GM21576 (cell line): Measurements from ENCODE around the gene PTPRN2.

Experiments
- ATAC-seq: cut with Tn5 transposase; IDR thresholded peaks from one replicate; pipeline ENCODE4 v1.9.1; 2021; ENCODE audit warnings: mild to moderate bottlenecking, moderate library complexity; ENCODE audit not compliant: unreplicated experiment

The PTPRN2 gene

DNA sequence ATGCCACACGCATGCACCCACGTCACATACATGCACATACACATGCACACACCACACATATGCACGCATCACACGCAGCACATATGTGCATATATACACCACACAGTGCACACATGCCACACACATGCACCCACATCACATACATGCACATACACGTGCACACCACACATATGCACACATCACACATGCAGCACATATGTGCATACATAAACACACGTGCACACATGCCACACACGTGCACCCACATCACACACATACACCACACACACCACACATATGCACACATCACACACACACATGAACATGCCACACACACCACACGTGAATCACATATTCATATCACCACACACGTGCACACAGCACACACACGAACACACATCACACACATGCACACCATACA lies 338.8 kb downstream of the PTPRN2 start:
- ATAC-seq, result no peak

DNA sequence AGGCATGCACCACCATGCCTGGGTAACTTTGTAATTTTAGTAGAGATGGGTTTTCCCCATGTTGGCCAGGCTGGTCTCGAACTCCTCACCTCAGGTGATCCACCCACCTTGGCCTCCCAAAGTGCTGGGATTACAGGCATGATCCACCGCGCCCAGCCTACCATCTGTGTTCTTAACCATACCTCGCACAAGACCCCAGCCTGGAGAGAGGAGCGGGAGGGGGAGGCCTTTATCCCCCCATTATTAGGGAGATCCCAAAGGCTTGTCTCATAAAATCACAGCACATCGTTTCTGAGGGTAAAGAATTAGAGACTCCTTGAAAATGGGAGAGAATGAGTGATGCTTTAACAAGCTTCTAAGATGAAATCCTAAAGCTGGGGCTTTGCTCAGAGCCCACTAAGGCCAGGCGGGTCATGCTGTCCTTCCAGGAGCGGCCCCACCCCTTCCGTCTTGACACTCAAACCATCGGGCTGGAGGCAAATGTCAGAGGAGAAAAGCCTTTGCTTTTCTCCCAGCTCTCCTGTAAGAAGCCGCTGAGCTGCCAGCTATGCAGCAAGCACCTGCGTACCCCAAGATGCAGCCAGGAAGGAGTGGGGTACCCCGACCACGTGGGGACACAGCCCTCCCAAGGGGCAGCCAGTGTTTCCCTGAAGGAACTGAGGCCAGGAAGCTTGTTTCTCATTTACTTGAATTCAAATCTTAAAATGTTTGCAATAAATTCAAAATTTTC lies 339.7 kb downstream of the PTPRN2 start:
- ATAC-seq, result no peak

DNA sequence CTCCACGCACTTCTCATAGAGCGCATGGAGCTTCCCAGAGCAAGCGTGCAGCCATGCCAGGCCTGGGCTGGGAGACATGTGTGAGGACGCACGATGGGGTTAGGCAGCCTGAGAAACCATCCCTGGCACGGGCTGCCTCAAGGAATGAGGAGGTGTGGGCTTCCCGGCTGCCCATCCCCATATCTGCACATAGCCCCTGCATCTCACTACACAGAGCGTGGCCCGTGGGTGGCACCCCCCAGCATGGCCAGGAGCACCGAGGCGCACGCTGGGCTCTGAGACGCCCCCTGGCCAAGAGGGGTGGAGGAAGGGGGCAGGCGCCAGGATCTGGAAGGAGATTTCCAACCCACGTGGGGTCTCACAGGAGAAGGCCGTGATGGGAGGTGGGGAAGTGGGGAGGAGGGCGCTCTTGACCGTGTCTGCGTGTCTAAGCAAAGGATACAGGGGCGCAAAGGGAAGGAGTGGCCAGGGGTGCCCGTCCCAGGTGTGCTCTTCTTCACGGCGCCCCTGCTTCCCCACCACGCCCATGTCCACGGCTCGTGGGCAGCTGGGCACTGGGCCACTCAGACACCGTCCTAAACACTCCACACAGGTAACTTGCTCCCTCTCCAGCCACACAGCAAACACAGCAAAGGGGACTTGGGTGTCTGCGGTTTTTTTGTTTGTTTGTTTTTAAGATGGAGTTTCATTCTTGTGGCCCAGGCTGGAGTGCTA lies 340.5 kb downstream of the PTPRN2 start:
- ATAC-seq, result no peak

DNA sequence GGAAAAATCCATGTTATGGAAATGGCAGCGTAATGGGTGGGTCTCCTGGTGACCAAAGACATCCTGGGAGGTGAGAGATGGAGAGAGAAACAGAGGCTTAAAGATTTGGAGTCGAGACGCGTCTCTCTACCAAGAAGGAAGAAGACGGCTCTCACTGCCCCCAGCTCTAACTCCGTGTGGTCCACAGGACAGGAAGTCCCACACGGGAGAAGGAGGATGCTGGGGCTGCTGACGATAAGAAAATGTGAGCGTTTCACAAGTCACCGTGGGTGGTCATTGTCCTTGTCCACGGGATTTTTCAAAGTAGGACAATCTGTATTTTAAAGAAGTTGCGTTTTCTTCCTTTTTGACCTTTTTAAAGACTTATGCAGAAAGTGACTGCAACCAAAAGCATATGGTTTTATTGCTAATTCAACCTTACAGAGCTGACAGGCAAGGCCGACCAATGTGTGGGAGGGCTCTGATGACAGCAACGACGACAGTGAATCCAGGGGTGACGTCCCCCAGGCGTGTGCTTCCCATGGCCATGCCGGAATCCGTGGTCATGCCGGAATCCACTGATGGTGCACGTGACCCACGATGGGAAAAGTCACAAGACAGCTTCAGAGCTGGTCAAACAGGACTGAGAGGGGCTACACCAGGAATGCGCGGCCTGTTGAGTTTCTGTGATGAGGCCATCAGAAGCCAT lies 341.2 kb downstream of the PTPRN2 start:
- no peak for ATAC-seq

DNA sequence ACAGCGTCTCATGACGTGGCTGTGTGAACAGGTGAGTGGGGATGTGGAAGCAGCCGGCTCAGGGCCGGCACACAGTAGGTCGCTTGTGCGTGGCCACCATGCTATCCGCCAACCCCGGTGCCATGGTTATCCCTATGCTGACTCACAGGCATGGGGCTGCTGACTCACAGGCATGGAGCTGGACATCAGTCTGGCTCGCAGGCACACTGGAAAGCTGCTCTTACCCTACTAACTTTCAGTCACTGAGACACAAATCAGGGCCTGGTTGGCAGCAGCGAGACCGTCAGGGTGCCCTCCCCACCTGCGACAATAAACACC lies 341.9 kb downstream of the PTPRN2 start:
- no peak for ATAC-seq

DNA sequence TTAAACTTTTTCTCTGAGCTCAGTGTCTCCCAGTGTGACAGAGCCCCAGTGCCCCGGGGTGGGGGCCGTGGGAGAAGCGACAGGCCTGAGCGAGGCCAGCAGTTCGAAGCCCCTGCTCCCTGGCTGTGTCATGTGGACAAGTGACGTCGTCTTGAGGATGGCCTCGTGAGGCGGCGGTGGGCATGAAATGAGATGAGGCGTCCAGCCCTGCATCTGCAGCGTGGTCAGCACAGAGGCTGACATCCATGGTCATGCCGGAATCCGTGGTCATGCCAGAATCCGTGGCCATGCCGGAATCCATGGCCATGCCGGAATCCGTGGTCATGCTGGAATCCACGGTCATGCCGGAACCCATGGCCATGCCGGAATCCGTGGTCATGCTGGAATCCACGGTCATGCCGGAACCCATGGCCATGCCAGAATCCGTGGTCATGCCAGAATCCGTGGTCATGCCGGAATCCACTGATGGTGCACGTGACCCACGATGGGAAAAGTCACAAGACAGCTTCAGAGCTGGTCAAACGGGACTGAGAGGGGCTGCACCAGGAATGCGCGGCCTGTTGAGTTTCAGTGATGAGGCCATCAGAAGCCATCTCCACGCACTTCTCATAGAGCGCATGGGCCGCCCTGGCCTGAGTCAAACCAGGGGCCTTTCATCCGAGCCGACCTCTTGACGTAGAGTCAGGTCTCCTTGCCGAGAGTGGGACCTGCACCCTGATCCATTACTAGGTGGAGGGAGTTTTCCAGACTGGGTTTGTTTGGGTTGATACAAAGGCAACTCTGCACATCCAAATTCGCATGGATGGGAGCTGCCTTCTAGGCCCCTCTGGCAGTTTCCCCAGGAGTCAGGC lies 342.5 kb downstream of the PTPRN2 start:
- no peak for ATAC-seq

DNA sequence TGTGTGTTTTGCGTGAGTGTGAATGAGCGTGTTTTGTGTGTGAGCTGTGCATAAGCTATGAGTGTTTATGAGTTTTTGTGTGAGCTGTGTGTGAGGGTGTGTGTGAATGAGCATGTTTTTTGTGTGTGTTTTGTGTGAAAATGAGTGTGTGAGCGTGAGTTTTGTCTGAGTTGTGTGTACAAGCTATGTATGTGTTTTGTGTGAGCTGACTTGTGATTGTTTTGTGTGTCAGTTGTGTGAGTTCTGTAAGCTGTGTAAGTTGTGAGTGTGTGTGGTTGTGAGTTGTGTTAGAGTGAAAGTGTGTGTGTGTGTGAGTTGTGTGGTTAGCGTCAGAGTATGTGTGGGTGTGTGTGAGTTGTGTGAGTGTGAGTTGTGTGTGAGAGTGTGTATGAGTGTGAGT lies 343.2 kb downstream of the PTPRN2 start:
- no peak for ATAC-seq

DNA sequence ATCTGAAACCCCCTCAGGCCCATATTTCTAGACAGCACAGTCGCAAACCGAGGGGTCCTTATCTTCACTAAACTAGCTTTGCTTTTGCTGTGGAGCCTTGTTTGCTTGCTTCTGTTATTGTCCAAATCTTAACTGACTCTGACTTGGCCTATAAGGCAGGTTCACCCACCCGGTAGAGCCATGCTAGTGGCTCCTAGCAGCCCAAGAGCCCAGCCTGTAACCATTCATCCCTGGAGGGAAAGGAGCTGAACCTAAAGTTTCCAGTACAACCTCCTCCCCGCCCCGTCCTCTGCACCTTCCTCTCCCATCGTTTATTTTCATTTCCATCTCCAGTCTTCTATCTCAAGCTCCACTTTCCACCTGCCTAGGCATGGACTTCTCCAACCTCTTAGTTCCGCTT lies 345.7 kb downstream of the PTPRN2 start:
- no peak for ATAC-seq

DNA sequence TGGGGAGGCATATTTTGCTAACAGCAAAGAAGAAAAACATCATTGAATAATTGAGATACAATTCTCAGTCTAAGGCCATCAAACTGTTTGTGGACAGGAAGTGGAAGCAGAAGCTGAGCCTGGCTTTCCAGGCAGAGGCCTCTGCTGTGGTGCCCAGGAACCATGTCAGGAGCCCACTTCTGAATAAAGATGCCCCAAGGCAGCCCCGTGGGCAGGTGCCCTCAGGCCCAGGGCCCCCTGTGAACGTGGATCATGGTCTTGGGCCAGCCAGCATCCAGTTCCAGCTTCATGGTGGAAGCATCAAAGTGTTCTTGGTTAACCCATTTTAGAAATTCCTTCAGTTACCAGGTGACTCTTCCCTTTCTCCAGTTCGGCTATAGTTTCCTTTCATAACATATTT lies 346.8 kb downstream of the PTPRN2 start:
- ATAC-seq, result no peak

DNA sequence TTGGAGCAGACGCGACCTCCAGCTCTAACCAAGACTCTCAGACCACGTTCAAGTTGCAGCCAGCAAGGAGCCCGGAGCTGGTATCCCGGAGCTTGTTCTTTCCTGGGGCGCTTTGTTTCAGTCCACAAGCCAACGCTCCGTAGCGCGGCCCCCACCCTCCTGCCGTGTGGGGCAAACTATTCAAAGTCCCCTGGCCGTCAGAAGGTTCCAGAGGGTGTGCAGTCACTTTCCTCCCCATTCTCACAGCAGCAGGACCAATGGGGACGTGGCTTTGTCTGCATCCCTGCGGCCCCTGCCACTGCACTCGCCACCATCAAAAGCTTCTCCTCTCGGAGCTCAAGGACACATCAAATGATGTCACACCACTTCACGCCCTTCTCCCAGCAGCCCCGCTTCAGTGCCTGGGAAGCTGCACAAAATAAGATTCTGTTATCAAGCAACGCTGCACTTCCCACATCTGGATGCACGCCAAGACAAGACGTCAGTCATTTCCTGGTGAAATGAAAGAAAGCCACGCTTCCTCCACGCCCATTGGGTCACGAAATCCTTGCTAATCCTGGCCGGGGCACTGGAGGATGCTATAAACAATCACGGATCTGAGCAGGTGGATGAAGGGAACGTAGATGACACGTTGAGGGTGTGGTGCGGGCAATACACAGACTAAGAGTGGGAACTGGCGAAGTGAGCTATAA lies 348.2 kb downstream of the PTPRN2 start:
- ATAC-seq, result no peak

DNA sequence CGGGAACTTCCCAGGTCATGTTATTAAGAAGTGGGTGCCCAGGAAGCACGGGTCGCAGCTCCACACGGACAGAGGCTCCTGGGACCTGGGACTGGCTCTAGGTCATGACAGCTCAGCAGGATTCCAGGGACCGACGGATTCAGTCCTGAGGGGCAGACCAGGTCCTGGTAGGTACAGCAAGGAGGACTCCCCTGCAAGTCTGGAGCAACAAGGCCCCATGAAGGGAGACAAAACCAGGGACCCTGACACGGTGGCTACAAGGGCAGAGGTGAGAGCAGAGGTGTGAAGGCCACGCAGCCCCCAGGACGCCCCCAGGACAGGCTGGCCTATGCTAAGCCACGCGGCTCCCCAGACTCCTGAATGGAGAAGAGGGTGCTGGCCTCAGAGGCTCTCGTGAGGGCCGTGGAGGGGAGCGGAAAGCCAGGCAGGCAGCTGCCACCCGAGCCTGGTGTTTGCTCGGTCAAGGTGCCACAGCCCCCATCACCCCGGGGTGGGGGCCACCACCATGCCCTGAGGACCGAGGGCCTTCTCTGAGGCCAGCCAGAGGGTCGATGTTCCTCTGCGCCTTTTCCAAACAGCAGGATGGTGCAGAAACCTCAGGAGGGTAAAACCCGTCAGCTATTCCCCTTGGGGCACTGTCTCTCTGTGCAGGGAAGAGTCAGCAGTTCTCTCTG lies 348.9 kb downstream of the PTPRN2 start:
- no peak for ATAC-seq

DNA sequence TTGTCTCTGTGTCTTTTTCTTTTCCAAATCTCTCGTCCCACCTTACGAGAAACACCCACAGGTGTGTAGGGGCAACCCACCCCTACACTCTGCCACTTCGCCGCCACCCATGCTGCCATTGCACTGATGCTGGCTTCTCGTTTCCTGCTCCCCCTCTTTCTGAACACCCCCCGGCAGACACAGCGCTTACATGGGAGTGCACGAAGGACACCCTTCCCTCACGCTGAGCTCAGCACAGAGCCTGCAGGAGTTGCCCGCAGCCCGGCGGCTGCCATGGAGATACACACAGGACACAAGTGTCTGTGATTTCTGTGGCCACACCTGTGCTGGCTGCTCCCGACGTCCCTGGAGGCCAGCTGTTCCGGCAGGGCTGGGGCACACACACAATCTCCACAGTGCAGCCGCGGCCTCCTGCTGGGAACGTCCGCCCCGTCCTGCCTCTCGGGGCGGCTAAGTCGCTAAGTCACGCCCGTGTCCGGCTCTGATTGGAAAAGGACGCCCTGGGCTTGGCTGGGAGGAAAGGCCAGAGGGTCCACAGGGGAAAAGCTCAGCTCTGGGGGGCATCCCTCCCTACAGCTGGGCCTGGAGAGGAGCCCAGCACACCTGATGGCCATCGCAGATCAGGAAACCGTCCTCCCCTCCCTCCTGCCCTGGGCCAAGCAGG lies 349.8 kb downstream of the PTPRN2 start:
- ATAC-seq, result no peak

DNA sequence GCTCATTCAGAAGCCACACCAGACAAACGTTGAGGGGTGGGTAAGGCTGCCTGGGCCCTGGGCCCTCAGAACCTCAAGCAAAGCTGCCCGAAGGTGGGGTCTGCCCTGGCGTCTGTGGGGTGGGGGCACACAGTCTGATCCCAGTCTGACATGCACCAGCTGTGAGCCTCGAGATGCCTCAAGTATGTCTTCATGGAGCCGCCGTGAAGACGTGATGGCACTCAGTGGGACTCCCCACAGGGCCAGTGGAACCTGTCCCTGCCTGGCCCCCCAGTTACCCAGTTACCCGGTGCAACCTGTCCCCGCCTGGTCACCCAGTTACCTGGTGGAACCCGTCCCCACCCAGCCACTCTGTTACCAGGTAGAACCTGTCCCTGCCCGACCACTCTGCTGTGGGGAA lies 351.2 kb downstream of the PTPRN2 start:
- no peak for ATAC-seq

DNA sequence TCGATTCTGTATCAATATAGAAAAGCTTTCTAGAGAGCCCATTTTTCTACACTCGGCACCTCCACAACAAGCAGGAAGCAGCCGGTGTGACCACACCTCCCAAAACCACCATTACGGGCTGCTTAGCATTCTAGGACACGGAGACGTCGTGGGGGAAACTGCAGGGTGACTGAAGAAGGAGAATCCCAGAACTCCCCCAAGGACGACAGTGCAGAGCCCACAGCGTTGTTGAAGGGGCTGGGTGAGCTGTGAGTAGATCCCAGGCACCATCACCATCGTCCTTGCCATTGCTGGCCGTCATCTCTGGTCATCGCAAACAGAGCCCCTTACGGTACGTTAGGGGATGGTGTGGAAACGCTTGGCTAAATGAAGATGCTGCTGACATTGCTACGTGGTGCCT lies 351.8 kb downstream of the PTPRN2 start:
- ATAC-seq, result no peak

DNA sequence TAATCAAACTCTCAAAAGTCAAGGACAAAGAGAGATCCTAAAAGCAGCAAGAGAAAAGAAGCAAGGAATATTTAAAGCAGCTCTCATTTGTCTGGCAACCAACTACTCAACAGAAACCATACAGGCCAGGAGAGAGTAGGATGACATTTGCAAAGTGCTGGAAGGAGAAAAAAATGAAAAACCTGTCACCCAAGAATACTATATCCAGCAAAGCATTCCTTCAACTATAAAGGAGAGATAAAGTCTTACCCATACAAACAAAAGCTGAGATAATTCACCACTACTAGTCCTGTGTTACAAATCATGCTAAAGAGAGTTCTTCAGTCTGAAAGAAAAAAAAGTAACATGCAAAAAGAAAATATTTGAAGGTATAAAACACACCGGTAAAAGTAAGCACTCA lies 357.7 kb downstream of the PTPRN2 start:
- ATAC-seq, result no peak

DNA sequence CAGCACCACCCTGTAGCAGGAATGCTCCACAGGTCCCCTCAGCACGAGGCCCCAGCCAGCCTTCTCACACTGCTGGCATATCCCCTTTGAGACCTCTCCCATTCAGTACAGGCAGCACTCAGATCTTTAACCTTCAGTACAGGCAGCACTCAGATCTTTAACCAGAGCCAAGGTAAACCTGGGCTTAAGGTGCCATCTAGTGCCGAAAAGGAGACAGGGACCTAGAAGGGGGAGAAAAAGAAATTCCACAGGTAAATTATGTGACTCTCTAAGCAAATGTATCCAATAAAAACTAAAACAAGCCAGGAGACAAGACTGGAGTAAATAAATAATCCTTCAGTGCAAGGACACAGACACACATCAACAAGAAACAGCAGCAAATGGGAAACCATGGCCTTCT lies 358.6 kb downstream of the PTPRN2 start:
- no peak for ATAC-seq

DNA sequence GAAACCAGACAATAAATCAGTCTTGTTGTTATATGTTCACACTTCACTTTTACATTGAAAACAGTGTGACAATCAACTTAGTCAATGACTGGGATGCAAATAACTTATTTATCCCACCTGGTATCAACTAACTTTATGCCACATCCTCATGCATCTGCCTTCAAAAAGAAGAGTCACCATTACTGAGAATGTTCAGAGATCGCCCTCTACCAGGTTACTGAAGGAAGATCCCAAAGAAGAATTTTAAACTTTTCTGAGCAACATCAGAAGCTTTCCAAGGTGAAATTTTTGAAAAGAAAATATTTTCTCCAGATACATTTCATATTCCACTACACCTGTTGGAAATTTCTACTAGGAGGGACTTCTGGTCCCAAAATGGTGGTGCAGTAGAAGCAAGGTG lies 359.5 kb downstream of the PTPRN2 start:
- ATAC-seq, result no peak

DNA sequence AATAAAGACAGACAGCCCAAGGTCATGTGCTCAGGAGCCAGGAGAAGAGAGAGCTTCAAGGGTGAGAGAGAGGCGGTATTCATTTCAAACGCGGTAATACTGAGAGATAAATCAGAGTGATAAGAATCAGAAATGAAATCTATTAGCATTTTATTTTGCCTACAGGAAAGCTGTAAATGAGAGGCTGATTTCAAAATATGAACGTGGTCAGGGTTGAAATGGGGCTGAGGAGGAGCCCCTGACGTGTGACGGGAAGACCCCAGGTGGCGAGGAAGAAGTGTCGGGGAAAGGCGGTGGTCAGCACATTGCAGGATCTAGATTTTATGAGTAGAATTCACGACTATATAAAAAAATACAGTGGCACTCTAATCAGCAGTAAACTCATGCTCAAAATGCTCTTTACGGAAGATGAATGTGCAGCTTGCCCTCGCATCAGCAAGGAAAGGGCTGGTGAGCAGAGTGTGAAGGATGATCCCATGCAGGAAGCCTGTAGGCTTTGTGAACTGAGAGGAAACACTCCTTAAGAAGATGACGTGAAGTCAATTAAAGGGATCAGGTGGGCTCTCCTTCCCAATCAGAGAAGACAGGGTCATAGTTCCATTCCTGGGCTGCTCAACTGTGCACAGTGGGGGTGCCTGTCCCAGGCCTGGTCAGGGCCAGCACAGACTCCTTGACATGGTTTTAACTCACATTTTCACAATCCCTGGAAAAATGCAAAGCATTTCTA lies 360.2 kb downstream of the PTPRN2 start:
- no peak for ATAC-seq

DNA sequence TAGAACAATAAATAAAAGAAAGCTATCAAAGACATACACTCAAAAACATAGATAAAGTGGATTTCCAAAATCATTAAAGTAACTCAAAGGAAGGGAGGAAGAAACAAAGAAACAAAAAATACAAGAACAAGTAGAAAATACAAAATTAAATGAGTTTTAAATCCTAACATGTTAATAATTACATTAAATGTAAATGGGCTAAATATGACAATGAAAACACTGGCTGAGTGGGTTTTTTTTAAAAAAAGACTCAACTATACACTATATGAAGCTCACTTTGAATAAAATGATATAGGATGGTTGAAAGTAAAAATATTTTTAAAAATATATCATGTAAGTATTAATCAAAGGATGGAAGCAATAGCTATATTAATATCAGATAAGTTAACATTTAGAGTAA lies 371.4 kb downstream of the PTPRN2 start:
- no peak for ATAC-seq
